H1 (cell line): ENCODE data around the gene TSPEAR.

Source experiments
- ATF2 ChIP-seq: IDR thresholded peaks from 2 replicates; pipeline ENCODE4 v1.6.1; 2012; ENCODE audit warnings: low read length, inconsistent platforms
- EP300 ChIP-seq, 2 experiments: IDR thresholded peaks; 1 replicate in 1 of 2; 2 replicates in 1 of 2; pipeline ENCODE4 v1.6.1; 2011 to 2012; ENCODE audit warnings: low read depth in 2 of 2, low read length in 2 of 2, mild to moderate bottlenecking in 2 of 2, borderline replicate concordance in 1 of 2, inconsistent platforms in 1 of 2, moderate library complexity in 1 of 2
- EZH2 ChIP-seq: fragments of 200-600 bp; sonication (generic); IDR thresholded peaks from 2 replicates; pipeline ENCODE4 v1.7.1; 2012; ENCODE audit warnings: low read depth, mild to moderate bottlenecking, moderate library complexity, low read length, inconsistent platforms; ENCODE audit not compliant: severe bottlenecking
- TF ChIP-seq, protein P1 (sequence below), 3 experiments: IDR thresholded peaks; 1 replicate in 2 of 3; 2 replicates in 1 of 3; pipeline versions ENCODE4 v1.5.1 to v1.6.1; 2011; ENCODE audit warnings: low read length in 3 of 3, mild to moderate bottlenecking in 3 of 3, inconsistent platforms in 2 of 3, low read depth in 1 of 3, moderate library complexity in 1 of 3; ENCODE audit not compliant: insufficient read depth in 1 of 3; ENCODE audit errors: control extremely low read depth in 1 of 3

DNA sequence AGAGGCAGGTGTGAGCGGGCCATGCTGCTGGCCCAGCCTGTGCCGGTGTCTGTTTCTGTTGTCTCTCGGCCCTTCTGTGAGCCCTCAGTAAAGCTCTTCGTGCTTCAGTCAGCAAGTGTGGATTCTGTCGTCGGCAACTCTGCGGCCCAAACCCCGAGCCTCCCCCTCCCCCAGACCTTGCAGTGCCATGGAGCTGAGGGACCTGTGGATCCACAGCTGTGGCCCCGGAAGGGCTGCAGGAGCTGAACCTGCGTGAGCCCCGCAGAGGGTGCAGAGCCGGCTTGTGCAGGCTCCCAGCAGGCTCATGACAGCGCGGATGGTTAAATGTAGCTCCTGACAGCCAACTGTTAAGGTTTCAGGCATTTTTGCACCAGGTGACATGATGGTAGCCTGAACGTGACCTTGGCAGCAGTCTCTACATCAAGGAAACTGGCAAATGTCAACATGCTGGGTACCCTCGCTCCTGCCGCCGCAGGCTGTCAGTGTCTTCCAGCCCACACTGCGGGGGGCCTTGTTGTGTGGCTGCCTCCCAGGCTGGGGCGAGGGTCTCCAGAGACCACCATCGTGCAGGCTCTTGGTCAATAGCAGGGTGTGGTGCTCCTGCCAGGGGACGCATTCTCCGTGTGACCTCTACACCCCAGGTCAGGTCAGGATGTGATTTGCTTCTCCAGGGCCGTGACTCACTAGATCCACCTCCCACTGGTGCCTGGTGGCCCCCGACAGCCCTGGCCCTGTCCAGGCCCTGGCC, 249.1 kb downstream of the TSPEAR start:
- TF ChIP-seq, protein P1, sequence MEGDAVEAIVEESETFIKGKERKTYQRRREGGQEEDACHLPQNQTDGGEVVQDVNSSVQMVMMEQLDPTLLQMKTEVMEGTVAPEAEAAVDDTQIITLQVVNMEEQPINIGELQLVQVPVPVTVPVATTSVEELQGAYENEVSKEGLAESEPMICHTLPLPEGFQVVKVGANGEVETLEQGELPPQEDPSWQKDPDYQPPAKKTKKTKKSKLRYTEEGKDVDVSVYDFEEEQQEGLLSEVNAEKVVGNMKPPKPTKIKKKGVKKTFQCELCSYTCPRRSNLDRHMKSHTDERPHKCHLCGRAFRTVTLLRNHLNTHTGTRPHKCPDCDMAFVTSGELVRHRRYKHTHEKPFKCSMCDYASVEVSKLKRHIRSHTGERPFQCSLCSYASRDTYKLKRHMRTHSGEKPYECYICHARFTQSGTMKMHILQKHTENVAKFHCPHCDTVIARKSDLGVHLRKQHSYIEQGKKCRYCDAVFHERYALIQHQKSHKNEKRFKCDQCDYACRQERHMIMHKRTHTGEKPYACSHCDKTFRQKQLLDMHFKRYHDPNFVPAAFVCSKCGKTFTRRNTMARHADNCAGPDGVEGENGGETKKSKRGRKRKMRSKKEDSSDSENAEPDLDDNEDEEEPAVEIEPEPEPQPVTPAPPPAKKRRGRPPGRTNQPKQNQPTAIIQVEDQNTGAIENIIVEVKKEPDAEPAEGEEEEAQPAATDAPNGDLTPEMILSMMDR (IDR thresholded peaks at IDR 0.05; ENCODE audit: control extremely low read depth in 1 of 3, insufficient read depth in 1 of 3, low read depth in 1 of 3, low read length in 3 of 3), result no peak
- TF ChIP-seq ATF2 (no peak), EZH2 (no peak), EP300 (IDR thresholded peaks at IDR 0.05; ENCODE audit: borderline replicate concordance in 1 of 2, low read depth in 2 of 2, low read length in 2 of 2) (no peak)
